ENCODE results near the gene BSND. TPM values are rescaled to one million over a fixed set of nuclear protein-coding genes. Genes with fewer than 3 reads are reported as not detected.
"Not testable (repeated sequence)": the region's sequence is repeated elsewhere in the genome, so short reads cannot be mapped to it uniquely, and the experiment has no call there.

BSND gene
- total RNA-seq, 1 donor from 2014 or later = not detected

GRCh38 chr1:54962612-54963395, 35.9 kb upstream of the BSND start:
- no peaks in the 10 kb centered on the region for H3K36me3 Mint-ChIP-seq (ENCODE audit: low read depth)
- no peak overlapping the region for H3K27ac Mint-ChIP-seq (ENCODE audit: unreplicated experiment)
- H3K27me3 Mint-ChIP-seq (ENCODE audit: low read depth) = no peaks in the 10 kb centered on the region
- H3K4me1 Mint-ChIP-seq (ENCODE audit: low read depth) = no peaks in the 10 kb centered on the region
- TF ChIP-seq, protein P1, sequence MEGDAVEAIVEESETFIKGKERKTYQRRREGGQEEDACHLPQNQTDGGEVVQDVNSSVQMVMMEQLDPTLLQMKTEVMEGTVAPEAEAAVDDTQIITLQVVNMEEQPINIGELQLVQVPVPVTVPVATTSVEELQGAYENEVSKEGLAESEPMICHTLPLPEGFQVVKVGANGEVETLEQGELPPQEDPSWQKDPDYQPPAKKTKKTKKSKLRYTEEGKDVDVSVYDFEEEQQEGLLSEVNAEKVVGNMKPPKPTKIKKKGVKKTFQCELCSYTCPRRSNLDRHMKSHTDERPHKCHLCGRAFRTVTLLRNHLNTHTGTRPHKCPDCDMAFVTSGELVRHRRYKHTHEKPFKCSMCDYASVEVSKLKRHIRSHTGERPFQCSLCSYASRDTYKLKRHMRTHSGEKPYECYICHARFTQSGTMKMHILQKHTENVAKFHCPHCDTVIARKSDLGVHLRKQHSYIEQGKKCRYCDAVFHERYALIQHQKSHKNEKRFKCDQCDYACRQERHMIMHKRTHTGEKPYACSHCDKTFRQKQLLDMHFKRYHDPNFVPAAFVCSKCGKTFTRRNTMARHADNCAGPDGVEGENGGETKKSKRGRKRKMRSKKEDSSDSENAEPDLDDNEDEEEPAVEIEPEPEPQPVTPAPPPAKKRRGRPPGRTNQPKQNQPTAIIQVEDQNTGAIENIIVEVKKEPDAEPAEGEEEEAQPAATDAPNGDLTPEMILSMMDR (IDR thresholded peaks at IDR 0.05) = no peak
- no peak overlapping the region for H3K4me3 Mint-ChIP-seq (ENCODE audit: unreplicated experiment)
- no peak for DNase-seq (ENCODE audit: low spot score)
- peaks cover 11% of the 10 kb centered on the region for H3K9me3 Mint-ChIP-seq (ENCODE audit: low read depth)

DNA sequence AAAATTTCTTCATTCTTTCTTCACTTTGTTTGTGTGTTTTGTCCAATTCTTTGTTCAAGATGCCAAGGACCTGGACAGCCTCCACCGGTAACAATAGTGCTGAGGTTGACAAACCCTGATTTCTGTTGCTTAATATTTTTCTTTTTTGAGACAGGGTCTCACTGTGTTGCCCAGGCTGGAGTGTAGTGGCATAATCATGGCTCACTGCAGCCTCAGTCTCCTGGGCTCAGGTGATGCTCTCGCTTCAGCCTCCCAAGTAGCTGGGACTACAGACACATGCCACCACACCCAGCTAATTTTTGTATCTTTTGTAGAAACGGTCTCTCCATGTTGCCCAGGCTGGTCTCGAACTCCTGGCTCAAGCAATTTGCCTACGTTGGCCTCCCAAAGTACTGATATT, 34.9 kb upstream of the BSND start:
- not testable (repeated sequence) for H3K27me3 Mint-ChIP-seq (ENCODE audit: low read depth); DNase-seq (ENCODE audit: low spot score); H3K4me1 Mint-ChIP-seq (ENCODE audit: low read depth); H3K9me3 Mint-ChIP-seq (ENCODE audit: low read depth); H3K36me3 Mint-ChIP-seq (ENCODE audit: low read depth); H3K4me3 Mint-ChIP-seq (ENCODE audit: unreplicated experiment); H3K27ac Mint-ChIP-seq (ENCODE audit: unreplicated experiment)

DNA sequence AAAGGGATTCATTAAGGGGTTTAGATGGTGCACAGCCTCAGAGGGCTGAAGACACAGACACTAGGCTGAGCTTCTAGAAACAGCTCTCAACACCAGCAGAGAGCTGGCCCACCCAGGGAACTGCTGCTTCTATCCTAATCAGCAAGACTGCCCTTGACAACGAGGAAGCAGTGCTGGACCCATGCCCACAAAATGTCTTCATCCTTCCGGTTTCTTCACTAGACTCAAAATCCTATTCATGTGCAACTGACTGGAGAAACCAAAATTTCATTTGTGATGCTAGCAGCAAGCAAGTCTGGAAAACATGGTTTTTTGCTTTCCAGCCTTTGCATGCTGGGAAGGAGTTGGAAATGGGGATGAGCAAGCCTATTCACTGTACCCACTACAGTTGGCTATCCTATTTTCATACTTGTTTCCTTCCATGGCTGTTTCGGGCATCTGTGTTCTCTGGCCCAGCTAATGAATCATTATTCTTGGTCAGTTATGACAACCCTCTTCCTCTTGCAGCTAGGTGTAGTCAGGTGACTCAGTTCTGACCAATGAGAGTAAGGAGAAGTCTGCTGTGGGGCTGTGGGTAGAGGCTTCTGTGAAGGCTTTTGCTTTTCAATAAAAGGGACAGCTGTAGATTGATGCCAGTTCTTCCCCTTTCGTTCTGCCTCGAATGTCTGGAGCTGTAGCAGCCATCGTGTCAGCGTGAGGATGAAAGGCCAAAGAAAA, 33.0 kb upstream of the BSND start:
- H3K27me3 Mint-ChIP-seq (ENCODE audit: low read depth) = no peaks in the 10 kb centered on the region
- H3K4me3 Mint-ChIP-seq (ENCODE audit: unreplicated experiment) = no peak overlapping the region
- no peak overlapping the region for H3K27ac Mint-ChIP-seq (ENCODE audit: unreplicated experiment)
- no peak for DNase-seq (ENCODE audit: low spot score)
- H3K4me1 Mint-ChIP-seq (ENCODE audit: low read depth) = no peaks in the 10 kb centered on the region
- TF ChIP-seq, protein P1 (IDR thresholded peaks at IDR 0.05) = no peak
- H3K9me3 Mint-ChIP-seq (ENCODE audit: low read depth) = no peaks in the 10 kb centered on the region
- H3K36me3 Mint-ChIP-seq (ENCODE audit: low read depth) = no peaks in the 10 kb centered on the region

DNA sequence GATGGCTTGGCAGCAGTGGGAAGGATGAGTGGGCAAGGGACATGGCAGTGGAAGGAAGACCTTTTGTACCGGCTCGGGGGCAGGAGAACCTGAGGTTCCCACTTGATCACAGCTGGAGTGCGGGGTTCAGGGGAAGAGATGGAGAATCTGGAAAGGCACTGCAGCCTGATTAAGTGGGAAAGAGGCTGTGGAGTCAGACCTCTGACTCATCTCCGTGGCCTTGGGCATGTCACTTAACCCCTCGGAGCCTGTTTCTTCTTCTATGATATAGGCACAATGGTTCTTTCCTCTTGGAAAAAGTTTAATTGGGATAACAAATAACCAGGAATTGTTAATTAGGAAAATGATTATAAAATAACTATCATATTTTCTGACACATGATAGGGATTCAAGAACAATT, 31.4 kb upstream of the BSND start:
- no peaks in the 10 kb centered on the region for H3K9me3 Mint-ChIP-seq (ENCODE audit: low read depth)
- no peak for DNase-seq (ENCODE audit: low spot score)
- no peak overlapping the region for H3K4me3 Mint-ChIP-seq (ENCODE audit: unreplicated experiment)
- H3K4me1 Mint-ChIP-seq (ENCODE audit: low read depth) = peaks cover 6% of the 10 kb centered on the region
- TF ChIP-seq, protein P1 (IDR thresholded peaks at IDR 0.05) = no peak
- H3K36me3 Mint-ChIP-seq (ENCODE audit: low read depth) = no peaks in the 10 kb centered on the region
- H3K27ac Mint-ChIP-seq (ENCODE audit: unreplicated experiment) = no peak overlapping the region
- no peaks in the 10 kb centered on the region for H3K27me3 Mint-ChIP-seq (ENCODE audit: low read depth)

DNA sequence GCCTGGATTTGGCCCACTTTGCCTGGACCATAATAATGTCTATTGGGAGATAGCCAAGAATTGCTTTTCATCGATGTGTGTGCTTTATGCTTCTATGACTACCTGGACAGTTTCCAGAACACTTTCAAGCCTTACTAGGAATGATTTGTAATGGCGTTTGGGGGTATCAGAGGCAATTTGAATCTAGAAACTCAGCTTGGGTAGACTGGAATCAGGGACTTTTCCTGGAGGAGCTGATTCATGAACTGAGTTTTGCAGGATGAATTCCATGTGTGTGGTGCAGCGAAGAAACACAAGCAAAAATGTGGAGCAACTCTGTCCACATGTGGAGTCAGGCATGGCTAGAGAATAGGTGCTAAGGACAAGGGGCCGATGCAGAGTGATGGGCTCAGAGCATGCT, 30.2 kb upstream of the BSND start:
- no peaks in the 10 kb centered on the region for H3K36me3 Mint-ChIP-seq (ENCODE audit: low read depth)
- no peak for DNase-seq (ENCODE audit: low spot score)
- no peaks in the 10 kb centered on the region for H3K27me3 Mint-ChIP-seq (ENCODE audit: low read depth)
- H3K4me1 Mint-ChIP-seq (ENCODE audit: low read depth) = peaks cover 14% of the 10 kb centered on the region
- no peak overlapping the region for H3K4me3 Mint-ChIP-seq (ENCODE audit: unreplicated experiment)
- H3K27ac Mint-ChIP-seq (ENCODE audit: unreplicated experiment) = no peak overlapping the region
- TF ChIP-seq, protein P1 (IDR thresholded peaks at IDR 0.05) = no peak
- H3K9me3 Mint-ChIP-seq (ENCODE audit: low read depth) = no peaks in the 10 kb centered on the region

Data from chondrocyte (in vitro differentiated cells).